ENCODE results near the gene MAPK7. TPM values are rescaled to one million over a fixed set of nuclear protein-coding genes. Genes with fewer than 3 reads are reported as not detected.

The MAPK7 gene
- total RNA-seq, 1 donor from 2014 or later: 15.3 TPM

DNA sequence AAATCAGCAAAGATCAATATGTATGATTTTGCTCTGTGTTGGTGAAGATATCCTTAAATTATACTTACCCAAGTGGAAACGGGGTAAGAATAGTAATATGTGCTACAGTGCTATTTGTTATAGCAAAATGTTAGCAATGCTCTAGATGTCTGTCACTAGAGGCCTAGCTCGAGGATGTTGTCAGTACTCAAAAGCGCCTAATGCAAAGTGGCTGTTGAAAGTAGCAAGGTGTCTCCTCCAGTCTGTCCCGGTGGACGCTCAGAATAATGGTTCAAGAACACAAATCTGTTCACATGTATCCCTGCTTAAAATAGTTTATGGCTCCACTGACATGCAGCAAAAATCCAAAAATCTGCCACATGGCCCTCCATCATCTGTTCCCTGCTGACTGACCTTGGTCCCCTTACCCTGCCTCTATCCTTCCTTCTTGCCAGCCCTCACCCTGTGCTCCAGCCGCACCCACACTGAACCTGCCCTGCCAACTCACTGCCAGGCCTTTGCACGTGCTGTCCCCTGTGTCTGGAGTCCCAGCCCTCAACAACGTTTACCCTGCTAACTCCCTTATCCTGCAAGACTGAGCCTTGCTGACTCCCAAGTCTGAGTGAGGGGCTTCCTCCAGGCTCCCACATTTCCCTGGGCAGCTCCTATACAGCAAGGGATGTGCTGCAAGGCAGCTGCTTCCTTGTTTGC is 23.2 kb downstream of the MAPK7 start:
- no peak for DNase-seq

GRCh38 chr17:19402171-19402570 is 23.9 kb downstream of the MAPK7 start:
- DNase-seq: no peak

DNA sequence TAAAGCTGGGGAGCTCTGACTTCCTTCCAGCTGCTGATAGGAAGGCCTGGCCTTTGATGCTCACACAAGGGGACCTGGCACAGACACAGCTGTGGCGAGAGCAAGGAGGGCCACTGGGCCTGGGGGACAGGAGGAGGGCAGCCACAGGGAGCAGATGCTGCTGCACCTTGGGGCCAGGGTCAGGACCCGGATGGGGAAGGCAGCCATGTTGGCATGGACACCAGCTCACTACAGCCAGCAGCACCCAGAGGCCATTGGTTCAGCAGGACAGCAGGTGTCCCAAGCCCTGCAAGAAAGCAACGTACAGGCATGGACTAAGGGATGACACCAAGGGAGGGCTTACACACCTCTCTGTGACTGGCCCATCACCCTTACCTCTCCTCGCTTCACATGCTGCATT is 24.7 kb downstream of the MAPK7 start:
- no peak for DNase-seq

DNA sequence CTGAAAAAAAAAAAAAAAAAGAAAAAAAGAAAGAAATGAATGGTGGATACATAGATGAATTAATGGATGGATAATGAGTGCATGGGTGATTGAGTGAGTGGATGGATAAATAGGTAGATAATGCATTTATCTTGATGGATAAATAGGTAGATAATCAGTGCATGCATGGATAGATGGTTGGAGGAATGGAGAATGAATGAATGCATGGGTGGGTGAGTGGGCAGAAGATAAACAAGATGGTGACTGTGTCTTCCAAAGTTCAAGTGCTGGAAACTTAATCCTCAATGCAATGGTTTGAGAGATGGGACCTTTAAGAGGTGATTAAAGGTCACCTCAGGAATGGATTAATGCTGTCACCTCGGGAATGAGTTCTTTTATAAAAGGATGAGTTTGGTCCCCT is 26.0 kb downstream of the MAPK7 start:
- DNase-seq: no peak

GRCh38 chr17:19405114-19405513 is 26.8 kb downstream of the MAPK7 start:
- no peak for DNase-seq

- no peak for DNase-seq
These were observed 29.5 kb downstream of the MAPK7 start for GRCh38 chr17:19407601-19408345.

DNA sequence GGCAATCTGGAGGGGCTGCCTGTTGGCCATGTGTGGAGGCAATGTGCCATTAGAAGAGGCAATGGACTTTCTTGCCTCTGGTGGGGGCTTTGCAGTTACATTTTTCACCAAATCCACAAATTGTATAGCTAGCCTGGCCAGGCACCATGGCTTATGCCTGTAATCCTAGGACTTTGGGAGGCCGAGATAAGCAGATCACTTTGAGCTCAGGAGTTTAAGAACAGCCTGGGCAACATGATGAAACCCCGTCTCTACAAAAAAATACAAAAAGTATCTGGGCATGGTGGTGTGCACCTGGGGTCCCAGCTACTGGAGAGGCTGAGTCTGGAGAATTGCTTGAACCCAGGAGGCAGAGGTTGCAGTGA is 30.0 kb downstream of the MAPK7 start:
- no peak for DNase-seq

DNA sequence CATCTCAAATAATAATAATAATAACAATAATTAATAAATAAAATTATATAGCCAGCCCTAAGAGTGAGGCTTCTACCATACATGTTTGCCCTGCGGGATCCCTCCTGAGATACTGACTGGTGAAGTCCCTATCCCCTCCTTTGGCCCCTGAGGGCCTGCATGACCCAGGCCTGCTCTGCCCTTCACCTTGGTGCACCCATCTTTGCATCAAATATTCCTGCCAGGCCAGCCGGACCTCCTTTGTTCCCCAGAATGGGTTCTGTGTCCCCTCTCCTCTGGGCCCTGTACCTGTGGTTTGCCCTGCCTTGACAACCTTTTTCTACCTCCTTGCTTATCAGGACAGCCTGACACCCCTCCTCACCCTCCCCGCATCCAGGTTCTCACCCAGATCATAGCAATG is 30.8 kb downstream of the MAPK7 start:
- DNase-seq: no peak

GRCh38 chr17:19409509-19409908 is 31.2 kb downstream of the MAPK7 start:
- DNase-seq: peak; percentile 39

- DNase-seq: no peak
These were observed 31.8 kb downstream of the MAPK7 start for GRCh38 chr17:19410091-19410490.

DNA sequence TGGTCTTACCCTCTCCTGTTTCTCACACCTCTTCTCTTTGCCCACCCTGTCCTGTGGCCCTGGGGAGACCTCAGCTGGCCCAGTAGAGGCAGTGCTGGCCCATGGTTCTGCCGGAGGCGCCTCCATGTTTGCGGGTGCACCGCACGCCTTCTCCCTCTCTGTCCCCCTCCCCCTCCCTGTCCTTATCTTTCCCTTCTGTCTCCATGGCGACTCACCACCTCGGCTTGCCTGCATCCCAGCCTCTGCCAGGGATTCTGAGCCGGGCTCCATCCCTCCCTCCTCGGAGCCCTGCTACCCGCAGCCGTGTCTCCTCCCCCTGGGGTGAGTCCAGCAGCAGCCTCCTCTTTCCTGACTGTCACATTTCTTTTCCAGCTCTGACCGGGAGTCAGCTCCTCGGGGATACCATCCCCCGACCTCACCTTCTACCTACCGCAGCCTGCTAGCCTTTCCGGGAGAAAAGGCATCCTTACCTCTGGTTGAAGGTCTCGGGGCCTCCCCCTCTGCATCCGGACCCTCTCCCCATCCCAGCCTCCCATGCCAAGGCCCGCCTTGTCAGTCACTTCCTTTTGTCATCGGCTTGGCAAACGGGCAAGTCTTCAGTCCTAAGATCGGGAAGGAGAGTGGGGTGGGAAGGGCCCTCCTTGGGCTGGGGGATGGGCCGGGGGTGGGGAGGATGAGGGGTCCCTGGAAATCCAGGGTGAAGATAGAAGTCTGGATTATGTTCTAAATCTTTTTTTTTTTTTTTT is 32.8 kb downstream of the MAPK7 start, which contains the start of gene RNF112:
Gene RNF112 (plus strand): TSS at position 358 of the 746 bp plus-strand sequence. CDS start 177 bp downstream, at position 535.
- peak; percentile 84 for DNase-seq

- peak; percentile 48 for DNase-seq
These were observed 33.3 kb downstream of the MAPK7 start for GRCh38 chr17:19411631-19412030.

- no peak for DNase-seq
These were observed 34.2 kb downstream of the MAPK7 start for GRCh38 chr17:19412510-19412909.

- no peak for DNase-seq
These were observed 34.7 kb downstream of the MAPK7 start for GRCh38 chr17:19412984-19413383.

DNA sequence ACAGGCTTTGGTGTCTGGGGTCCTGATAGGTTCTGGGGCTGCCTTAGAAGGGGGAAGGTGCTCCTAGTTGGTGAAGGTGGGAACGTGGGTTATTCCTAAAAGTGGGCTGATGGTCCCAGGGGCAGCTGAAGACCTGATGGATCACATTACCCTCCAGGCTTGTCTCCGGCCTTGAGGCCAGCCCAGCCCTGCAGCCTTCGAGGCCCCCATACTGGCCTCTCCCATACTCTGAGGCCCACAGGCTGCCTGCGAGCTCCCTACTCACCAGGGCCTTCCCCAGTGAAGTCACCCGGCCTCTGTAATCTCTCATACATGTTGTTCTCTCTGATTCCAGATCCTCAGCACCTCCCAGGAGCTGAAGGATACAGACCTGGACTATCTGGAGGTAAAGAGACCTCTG is 35.5 kb downstream of the MAPK7 start:
- no peak for DNase-seq

DNA sequence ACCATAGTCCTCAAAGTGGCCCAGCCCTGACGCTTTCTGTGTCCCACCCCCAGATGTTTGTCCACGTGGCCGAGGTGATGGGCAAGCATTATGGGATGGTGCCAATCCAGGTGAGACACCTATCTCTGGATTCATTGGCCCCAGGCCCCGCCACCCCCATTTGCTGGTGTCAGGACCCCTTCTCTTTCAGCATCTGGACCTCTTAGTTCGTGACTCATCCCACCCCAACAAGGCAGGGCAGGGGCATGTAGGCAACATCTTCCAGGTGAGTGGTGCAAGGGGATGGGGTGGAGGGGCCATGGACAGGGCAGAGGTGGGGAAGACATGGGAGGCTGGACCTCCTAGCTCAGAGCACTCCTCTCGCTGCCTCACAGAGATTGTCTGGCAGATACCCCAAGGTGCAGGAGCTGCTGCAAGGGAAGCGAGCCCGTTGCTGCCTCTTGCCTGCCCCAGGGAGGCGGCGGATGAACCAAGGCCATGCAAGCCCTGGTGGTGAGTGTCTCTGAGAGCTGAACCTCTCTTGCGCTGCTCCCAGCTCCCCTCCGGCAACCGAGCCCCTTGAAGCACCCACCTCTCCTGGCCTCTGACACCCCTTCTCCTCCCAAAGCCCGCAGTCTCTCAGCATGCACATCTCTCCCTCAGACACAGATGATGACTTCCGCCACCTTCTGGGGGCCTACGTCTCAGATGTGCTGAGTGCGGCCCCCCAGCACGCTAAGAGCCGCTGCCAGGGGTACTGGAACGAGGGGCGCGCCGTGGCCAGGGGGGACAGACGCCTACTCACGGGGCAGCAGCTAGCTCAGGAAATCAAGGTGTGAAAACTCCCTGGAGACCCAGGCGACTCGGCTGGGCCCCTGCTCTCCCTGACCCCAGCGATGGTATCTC is 36.3 kb downstream of the MAPK7 start:
- DNase-seq: no peak

DNA sequence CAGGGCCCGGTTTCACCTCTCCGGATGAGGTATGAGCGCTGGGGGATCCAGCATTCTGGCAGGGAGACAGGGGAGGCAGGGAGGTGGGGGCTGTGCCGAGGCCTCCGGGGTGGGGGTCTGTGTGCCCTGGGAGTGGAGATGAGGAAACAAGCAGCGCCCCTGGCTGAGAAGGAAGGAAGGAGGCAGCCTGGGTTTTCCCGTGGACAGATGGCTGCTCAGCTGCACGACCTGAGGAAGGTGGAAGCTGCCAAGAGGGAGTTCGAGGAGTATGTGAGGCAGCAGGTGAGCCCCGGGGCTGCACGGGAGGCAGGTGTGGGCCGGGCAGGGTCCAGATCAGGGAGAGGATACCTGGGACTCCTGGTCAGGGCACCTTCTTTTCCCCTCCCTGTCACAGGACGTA is 37.0 kb downstream of the MAPK7 start:
- no peak for DNase-seq

DNA sequence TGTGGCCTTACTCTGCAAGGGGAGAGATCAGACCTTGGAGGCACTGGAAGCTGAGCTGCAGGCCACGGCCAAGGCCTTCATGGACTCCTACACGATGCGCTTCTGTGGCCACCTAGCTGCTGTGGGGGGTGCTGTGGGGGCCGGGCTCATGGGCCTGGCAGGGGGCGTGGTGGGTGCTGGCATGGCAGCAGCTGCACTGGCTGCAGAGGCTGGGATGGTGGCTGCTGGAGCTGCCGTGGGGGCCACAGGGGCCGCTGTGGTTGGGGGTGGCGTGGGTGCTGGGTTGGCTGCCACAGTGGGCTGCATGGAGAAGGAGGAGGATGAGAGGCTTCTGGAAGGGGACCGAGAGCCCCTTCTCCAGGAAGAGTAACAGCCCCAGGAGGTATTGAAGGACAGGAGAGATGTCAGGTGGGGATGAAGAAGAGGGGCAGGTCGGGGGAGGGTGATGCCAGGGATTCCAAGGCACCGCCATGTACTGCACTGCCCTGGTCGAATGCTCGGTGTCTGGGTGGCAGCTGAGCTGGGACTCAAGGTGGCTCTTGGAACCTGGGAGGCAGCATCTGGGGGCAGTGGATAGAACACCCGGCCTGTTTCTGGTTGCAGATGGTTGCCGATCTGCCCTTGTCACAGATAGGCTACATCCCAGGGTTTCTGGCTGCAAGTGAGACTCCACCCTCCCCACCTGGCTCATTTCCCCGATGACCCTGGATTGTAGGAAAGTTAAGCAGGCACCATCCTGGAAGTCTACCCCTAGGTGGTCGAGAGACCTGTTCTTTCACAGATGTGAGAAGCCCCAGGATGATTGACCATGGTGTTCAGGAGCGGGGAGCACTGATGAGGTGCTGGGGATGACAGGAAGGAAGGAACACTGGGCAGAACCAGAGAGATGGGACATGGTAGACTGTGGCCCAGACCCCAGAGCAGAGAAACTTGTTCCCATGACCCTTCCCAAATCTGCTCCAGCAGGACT is 37.8 kb downstream of the MAPK7 start:
- no peak for DNase-seq

DNA sequence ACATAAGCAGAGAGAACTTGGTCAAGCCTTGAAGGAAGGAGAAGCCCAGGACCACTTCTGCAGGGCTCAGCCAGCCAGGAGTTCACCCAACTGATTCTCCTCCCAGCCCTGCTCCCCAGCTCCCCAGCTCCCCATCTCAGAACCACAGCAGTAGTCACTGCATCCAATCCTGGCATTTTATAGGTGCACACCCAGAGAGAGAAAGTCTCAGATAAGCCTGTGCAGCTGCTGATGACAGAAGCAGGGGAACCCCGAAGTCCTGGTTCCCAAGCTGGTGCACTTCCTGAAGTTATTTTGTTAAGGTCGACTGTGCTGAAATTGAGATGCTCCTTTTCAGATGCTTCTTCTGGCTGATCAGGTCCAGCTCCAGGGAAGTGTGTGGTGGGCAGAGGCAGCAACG is 39.3 kb downstream of the MAPK7 start:
- DNase-seq: no peak

DNA sequence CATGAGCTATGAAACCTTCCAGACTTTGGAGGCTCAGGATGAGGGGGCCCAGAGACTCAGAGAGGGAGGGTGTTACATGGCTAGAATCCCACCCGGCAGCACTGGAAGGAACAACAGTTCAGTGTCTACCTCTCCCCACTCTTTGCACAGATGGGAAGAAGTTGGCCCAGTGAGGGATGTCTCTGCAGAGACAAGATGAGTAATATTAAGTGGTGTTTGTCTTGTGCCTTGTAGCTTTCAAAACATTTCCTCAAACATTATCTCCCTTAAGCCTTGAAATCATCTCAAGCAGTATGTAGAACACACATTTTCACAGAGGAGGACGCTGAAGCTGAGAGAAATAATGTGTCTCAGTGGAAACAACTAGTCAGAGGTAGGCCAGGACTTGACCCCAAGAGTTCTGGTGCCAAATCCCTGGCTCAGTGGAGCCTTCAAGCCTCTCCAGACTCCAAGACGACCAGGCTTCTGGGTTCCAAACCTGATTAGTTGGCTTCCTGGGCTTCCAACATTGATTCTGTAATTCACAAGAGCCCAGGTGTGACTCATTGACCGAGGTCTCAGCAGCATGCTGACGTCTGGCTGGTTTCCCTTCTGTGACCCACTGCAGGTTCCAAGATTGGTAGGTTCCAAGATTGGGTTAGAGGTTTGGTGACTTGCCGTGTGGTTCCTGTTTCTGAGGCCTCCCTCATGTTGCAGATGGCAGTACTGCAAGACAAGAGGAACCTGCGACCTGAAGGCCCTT is 40.1 kb downstream of the MAPK7 start:
- DNase-seq: no peak

All from occipital lobe (tissue), 2 donors.